Muscle layer of colon (tissue), 2 donors: Measurements from ENCODE around the gene NAB2.
"Not testable (repeated sequence)": the region's sequence is repeated elsewhere in the genome, so short reads cannot be mapped to it uniquely, and the experiment has no call there.

ENCODE experiments used
- H3K27ac ChIP-seq: one replicate; pipeline ENCODE4 v1.7.0; 2013; ENCODE audit warnings: low read depth, mild to moderate bottlenecking, low read length, moderate library complexity
- H3K27me3 ChIP-seq, 2 donors: one replicate each; pipeline ENCODE4 v1.7.0; 2013; ENCODE audit warnings: low read length in 2 of 2, mild to moderate bottlenecking in 2 of 2; ENCODE audit not compliant: insufficient read depth in 2 of 2, control insufficient read depth in 1 of 2
- H3K36me3 ChIP-seq: one replicate; pipeline ENCODE4 v1.7.0; 2013; ENCODE audit warnings: mild to moderate bottlenecking, low read length; ENCODE audit not compliant: insufficient read depth
- H3K4me1 ChIP-seq: one replicate; pipeline ENCODE4 v1.7.0; 2013; ENCODE audit warnings: mild to moderate bottlenecking, low read length; ENCODE audit not compliant: insufficient read depth
- H3K4me3 ChIP-seq, 2 donors: one replicate each; pipeline ENCODE4 v1.7.0; 2013; ENCODE audit warnings: low read length in 2 of 2, low read depth in 1 of 2, mild to moderate bottlenecking in 1 of 2, moderate library complexity in 1 of 2
- H3K9ac ChIP-seq: one replicate; pipeline ENCODE4 v1.7.0; 2013; ENCODE audit warnings: low read length
- H3K9me3 ChIP-seq: one replicate; pipeline ENCODE4 v1.7.0; 2013; ENCODE audit warnings: mild to moderate bottlenecking, low read length
- donor health status: abdominal sarcoma.
- donor health status: Adenocarcinoma of cecum.

Gene NAB2

DNA sequence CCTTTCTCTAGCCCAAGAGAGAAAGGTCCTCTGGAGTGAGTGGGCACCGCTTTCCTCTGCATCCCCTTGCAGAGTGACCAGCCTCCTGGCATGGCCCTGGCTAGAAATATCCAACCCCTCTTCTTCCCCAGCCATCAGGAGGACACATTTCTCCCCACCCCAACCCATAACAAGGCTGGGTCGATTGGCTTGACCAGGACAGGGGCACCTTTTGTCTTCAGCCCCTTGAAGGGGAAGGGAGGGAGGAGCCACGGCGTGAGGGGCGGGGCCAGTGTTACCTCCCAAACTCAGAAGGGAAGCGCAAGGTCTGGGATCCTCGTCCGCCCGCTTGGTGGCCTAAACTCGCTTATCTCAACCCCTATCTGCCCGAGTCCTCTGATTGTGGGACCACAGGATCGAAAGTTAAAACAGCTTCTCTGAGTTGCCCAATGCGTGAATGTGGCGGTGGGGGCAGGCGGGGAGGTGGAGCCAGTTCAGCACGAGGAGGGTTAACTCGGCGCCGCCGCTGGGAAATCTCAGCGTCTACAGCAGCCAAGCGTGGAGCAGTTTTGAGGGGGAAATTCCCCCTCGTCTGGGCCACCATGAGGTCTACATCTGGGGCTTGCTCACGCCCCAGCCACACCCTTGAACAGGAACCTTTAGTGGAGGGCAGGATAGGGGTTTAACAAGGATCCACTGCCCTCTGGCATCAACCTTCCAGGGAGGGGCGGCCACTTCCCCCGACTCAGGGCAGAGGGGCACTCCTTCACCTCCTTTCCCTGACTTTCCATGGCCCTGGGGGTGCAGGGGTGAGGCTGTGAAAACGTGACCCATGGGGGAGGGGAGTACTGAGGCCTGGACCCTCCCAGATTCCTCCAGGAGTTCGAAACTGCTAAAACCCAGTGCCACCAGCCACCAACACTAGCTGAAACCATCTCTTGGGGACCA is 21.5 kb downstream of the NAB2 start:
- no peaks in the 10 kb centered on the region for H3K27me3 ChIP-seq
- peaks cover 34% of the 10 kb centered on the region for H3K4me1 ChIP-seq
- peak overlapping the region; percentile 89 for H3K27ac ChIP-seq
- peak overlapping the region; percentile 92 for H3K9ac ChIP-seq
- no peaks in the 10 kb centered on the region for H3K9me3 ChIP-seq
- peaks cover 29% of the 10 kb centered on the region for H3K36me3 ChIP-seq
- peak overlapping the region; percentile 70 to 82 for H3K4me3 ChIP-seq

DNA sequence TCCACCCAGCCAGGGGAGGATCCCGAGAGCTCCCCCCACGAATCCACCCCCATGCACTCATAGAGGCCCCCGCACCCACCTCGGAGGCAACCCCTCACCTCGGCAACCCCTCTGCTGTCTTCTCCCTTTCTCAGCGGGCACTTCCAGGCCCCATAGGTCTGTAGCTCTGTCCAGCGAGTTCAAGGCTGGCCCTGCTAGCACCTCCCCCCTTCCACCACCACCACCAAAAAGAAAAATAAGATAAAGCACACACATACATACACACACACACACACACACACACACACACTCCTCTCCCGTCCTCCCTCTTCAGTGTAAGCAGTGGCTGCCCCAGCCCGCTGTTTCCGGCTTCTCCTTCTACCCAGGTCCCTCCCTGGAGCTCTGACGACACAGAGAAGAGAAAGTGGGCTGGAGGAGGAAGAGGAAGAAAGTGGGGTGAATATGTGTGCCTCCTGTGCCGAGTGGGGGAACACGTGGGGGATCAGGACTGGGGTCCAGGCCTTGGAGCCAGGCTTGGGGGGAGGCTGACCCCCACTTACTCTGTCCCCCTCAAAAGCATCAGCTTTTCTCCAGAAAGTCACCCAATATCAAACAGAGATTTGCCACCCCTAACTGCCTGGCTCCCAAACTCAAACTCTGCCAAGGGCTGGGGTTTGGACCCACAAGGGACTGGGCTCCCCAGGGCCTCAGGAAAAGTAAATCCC is 22.3 kb downstream of the NAB2 start, which contains the start of gene STAT6:
TSS of gene STAT6 (minus strand) at position 332 of the 704 bp plus-strand sequence. CDS start 3,084 bp downstream, outside the sequence.
- H3K9ac ChIP-seq, result peak within 1 kb of the TSS; percentile 92
- H3K27me3 ChIP-seq, result no peaks in the 10 kb centered on the region
- peaks cover 21% of the 10 kb centered on the region for H3K36me3 ChIP-seq
- no peaks in the 10 kb centered on the region for H3K9me3 ChIP-seq
- peak within 1 kb of the TSS; percentile 89 for H3K27ac ChIP-seq
- H3K4me3 ChIP-seq, result peak within 1 kb of the TSS; percentile 70 to 82
- peaks cover 34% of the 10 kb centered on the region for H3K4me1 ChIP-seq

DNA sequence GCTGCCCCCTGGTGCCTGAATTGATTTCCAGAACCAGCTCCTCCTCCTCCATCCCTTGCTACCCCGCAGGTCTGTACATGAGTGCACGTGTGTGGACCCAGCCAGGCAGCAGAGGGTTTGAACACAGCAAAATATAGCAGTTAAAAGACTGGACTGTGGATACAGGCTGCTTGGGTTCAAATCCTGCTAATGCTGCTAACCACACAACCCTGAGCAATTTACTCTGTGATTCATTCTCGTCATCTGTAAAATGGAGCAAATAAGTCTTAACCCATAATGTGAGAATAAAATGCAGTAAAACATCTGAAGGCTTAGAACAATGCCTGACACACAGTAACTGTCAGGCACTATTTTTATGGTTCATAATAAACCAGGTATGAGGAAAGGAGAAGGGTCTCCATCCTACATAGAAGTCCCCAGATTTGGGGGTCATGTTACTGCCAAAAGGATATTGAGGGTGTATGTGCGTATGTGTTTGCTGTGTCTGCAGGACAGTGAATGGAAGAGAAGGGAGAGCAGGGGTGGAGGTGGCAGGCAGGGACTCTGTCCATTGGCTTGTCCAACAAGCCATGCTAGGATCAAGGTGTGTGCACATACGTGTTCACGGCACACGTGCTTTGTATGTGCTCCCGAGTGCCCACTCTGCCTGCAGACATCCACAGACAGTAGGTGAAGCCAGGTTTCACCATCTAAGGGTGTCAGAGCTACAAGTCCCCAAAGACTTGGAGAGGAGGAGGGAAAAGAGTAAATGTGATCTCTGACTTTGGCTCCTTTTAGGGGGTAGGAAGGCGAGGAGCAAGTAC is 23.8 kb downstream of the NAB2 start:
- Histone ChIP-seq H3K4me3 (peak overlapping the region; percentile 16 to 82), H3K27ac (peak overlapping the region; percentile 89), H3K9ac (peak overlapping the region; percentile 92), H3K4me1 (peaks cover 29% of the 10 kb centered on the region), H3K36me3 (peaks cover 6% of the 10 kb centered on the region), H3K9me3 (no peaks in the 10 kb centered on the region), H3K27me3 (no peaks in the 10 kb centered on the region)

DNA sequence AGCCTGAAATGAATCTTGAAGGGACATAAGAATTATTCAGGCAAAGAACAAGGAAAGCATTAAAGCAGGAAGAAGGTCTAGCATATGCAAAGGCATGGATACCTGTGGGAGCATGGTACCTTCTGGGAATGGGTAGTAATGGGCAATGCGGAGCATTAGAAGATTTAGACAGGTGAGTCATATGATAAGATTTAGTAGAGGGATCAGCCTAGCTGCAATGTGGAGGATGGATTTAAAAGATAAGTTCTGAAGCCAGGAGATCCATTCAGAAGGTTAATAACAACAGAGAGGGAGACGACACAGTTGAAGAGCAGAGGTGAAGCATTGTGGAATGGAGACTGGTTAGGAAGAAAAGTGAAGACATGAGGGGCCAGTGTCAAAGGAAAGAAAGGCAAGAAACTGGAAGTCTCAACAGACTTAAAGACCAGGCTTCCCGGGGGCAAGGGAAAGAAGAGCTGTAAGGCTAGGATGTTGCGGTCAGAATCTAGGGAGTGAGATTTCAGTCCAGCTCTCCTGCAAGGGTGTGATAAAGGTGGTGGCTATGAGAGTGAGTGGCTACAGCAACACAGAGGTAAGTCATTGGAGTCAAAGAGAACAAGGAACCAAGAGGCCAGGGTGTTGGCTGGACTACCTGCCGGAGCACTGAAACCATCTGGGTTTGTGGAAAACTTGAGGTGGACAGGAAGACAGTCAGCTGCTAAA is 27.8 kb downstream of the NAB2 start:
- Histone ChIP-seq H3K4me3 (no peak overlapping the region), H3K36me3 (no peaks in the 10 kb centered on the region), H3K27me3 (no peaks in the 10 kb centered on the region), H3K9me3 (no peaks in the 10 kb centered on the region), H3K27ac (no peak overlapping the region), H3K9ac (no peak overlapping the region), H3K4me1 (peaks cover 8% of the 10 kb centered on the region)

DNA sequence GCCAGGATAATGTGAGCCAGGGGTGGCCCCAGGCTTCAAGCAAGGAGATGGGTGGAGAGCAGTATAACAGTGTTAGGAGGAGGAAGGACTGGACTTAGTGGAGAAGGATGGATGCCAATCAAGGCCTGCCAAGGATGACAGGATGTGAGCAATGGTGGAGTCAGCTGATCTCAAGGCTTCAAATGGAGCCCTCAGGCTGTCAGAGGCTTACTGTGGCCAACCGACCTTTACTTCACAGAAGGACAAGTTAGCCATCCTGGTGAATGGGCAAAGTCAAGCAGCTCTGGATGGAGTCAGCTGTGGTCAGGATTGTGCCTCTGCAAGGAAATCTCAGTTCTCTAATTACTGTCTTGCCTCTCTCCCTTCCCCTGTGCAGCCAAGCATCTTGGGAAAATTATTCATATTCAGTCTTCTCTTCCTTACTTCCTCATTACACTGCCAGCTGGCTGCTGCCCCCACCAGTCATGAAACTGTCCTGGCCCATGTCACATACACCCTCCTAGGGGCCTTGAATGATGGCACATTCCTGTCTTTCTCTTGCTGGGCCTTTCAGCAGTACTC is 29.9 kb downstream of the NAB2 start:
- no peak overlapping the region for H3K27ac ChIP-seq
- H3K9ac ChIP-seq, result no peak overlapping the region
- no peaks in the 10 kb centered on the region for H3K9me3 ChIP-seq
- no peaks in the 10 kb centered on the region for H3K27me3 ChIP-seq
- H3K4me3 ChIP-seq, result no peak overlapping the region
- no peaks in the 10 kb centered on the region for H3K4me1 ChIP-seq
- no peaks in the 10 kb centered on the region for H3K36me3 ChIP-seq

DNA sequence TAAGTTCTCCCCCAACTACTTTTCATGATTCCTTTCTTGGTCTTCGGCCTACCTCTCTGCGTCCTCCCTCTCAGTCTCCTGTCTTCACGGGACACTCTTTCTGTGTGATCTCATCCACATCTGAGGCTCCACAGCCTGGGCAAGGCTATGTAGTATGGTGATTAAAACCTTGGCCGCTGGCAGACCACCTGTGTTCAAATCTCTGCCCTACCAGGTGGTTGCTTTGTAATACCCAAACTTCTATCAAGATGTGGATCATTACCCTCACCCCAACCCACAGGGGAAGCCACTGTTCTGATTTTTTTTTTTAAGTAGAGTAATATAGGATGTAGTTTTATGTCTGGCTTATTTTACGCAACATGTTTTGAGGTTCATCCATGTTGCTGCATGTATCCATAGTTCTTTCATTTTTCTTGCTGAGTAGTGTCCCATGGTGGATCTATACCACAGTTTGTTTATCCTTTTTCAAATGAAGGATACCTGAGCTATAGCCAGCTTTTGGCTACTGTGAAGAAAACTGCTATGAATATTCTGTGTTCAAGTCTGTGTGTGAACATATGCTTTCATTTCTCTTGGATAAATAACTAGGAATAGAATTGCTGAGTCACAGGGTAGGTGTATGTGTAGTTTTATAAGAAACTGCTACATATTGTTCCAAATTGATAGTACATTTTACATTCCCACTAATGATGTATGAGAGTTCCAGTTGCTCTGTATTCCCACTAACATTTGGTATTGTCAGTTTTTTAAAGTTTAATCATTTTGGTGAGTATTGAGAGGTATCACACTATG is 30.6 kb downstream of the NAB2 start:
- Histone ChIP-seq H3K36me3 (no peaks in the 10 kb centered on the region), H3K4me3 (no peak overlapping the region), H3K9ac (no peak overlapping the region), H3K27me3 (no peaks in the 10 kb centered on the region), H3K27ac (no peak overlapping the region), H3K4me1 (no peaks in the 10 kb centered on the region), H3K9me3 (no peaks in the 10 kb centered on the region)

DNA sequence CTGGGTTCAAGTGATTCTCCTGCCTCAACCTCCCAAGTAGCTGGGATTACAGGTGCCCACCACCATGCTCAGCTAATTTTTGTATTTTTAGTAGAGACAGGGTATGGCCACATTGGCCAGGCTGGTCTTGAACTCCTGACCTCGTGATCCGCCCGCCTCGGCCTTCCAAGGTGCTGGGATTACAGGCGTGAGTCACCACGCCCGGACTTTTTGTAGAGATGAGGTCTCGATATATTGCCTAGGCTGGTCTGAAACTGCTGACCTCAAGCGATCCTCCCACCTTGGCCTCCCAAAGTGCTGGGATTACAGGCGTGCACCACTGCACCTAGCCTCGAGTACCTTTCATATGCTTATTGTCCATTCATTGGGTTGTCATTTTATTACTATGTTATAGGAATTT is 31.8 kb downstream of the NAB2 start:
- H3K36me3 ChIP-seq, H3K4me3 ChIP-seq, H3K4me1 ChIP-seq, H3K27ac ChIP-seq, H3K9me3 ChIP-seq, H3K9ac ChIP-seq, H3K27me3 ChIP-seq: not testable (repeated sequence)

DNA sequence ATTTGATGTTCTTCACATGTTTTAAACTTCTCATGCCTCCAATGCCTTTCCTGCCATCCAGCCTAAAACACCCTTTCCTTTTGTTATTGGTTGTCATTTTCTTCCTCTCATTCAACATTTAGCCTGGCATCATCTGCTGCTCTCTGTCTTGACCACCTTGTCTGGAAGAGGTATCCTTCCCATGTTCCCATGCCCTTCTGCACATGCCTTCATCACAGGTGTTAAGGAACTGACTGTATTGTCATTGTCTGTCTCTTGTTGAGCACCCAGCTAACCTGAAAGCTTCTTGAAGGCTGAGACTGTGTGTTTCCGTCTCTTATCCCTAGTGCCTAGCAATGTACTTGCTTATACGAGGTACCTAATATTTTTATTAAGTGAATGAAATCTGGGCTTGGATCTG is 34.9 kb downstream of the NAB2 start:
- H3K27me3 ChIP-seq, result no peaks in the 10 kb centered on the region
- no peaks in the 10 kb centered on the region for H3K9me3 ChIP-seq
- no peak overlapping the region for H3K27ac ChIP-seq
- H3K36me3 ChIP-seq, result no peaks in the 10 kb centered on the region
- H3K4me1 ChIP-seq, result peaks cover 8% of the 10 kb centered on the region
- H3K9ac ChIP-seq, result no peak overlapping the region
- no peak overlapping the region for H3K4me3 ChIP-seq

DNA sequence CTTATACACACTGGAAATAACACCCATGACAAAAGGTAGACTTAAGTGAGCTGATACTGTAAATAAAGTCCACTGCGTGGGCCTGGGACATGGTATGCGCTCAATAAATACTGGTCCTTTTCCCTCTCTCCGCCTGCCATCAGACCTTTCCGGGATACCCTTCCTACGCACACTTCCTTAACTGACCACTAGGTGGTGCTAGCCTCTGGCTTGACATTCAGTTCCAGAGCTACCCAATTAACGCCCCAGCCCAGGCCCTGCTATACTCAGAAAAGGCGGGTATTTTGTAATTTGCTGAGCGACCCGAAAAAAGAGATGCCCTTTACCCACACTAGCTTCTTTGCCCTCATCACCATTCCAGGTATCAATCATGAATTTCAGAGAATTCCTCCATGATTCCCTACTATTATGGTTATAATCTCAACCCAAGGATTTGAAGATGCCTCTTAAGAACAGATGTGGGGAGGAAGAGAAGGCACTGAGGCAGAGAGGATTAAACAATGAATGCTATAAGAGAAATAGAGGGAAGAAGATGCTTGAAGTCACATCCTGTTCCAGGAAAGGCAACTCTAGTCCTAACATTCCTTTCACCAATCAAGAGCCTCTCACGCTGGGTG is 35.5 kb downstream of the NAB2 start:
- no peaks in the 10 kb centered on the region for H3K36me3 ChIP-seq
- H3K27me3 ChIP-seq, result no peaks in the 10 kb centered on the region
- no peaks in the 10 kb centered on the region for H3K9me3 ChIP-seq
- H3K9ac ChIP-seq, result no peak overlapping the region
- peaks cover 8% of the 10 kb centered on the region for H3K4me1 ChIP-seq
- no peak overlapping the region for H3K27ac ChIP-seq
- no peak overlapping the region for H3K4me3 ChIP-seq

DNA sequence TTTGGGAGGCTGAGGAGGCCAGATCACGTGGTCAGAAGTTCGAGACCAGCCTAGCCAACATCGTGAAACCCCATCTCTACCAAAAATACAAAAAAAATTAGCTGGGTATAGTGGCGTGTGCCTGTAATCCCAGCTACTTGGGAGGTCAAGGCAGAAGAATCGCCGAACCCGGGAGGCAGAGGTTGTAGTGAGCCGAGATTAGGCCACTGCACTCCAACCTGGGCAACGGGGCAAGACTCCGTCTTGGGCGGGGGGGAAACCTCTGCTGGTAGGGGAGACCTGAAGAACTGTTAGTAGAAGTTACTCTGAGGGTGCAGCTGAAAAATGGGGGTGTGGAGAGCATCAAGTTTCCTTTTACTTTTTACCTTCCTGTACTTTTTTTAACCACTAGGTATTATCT is 37.1 kb downstream of the NAB2 start:
- peaks cover 23% of the 10 kb centered on the region for H3K4me1 ChIP-seq
- no peak overlapping the region for H3K9ac ChIP-seq
- no peaks in the 10 kb centered on the region for H3K27me3 ChIP-seq
- no peak overlapping the region for H3K27ac ChIP-seq
- H3K36me3 ChIP-seq, result no peaks in the 10 kb centered on the region
- H3K9me3 ChIP-seq, result no peaks in the 10 kb centered on the region
- no peak overlapping the region for H3K4me3 ChIP-seq
